Measurements from ENCODE around the gene LY6G5B. TPM values are rescaled to one million over a fixed set of nuclear protein-coding genes. Genes with fewer than 3 reads are reported as not detected.
A peak's percentile ranks its signal among the peaks of the same experiment; 100 is the strongest.

LY6G5B gene
- total RNA-seq, 1 experiment from 2014 or later = 5.3 TPM

- peak overlapping the region; percentile 15; the same call in 1 of the 2 replicates for H3K4me3 ChIP-seq (ENCODE audit: low read length)
- no peaks in the 10 kb centered on the region for H3F3A ChIP-seq (ENCODE audit: low read length, unreplicated experiment)
- H3K36me3 ChIP-seq (ENCODE audit: low read depth, low read length) = no peaks in the 10 kb centered on the region
- peak; percentile 98 for DNase-seq
- peak overlapping the region; percentile 73 for H3K4me2 ChIP-seq (ENCODE audit: low read length)
- no peaks in the 10 kb centered on the region for H4K20me1 ChIP-seq (ENCODE audit: low read length)
- peak overlapping the region; percentile 13; the same call in 1 of the 2 replicates for H2AFZ ChIP-seq (ENCODE audit: low read length)
- H3K27ac ChIP-seq (ENCODE audit: low read length) = peak overlapping the region; percentile 81
- ChIA-PET CTCF (interaction anchor here (0.6 kb wide), 1 partner anchor 48 kb away, joined by 3 read pairs; no protein-coding TSS in a partner anchor), POLR2A (ENCODE audit: unreplicated experiment) (no interaction called here)
- no peaks in the 10 kb centered on the region for H3K9me2 ChIP-seq (replicated peaks; ENCODE audit: low read length)
- BruUV-seq (replicated peaks) = no TSS peak
- no peaks in the 10 kb centered on the region for H3K27me3 ChIP-seq (ENCODE audit: low read length)
- peak overlapping the region; percentile 28; the same call in 1 of the 2 replicates for H3K9ac ChIP-seq (ENCODE audit: low read length)
- TF ChIP-seq EZH2phosphoT487 (IDR thresholded peaks at IDR 0.05; ENCODE audit: borderline replicate concordance, low read length) (no peak), CTCF (conservative IDR thresholded peaks at IDR 0.05; ENCODE audit: low read depth, low read length) (no peak), EZH2 (IDR thresholded peaks at IDR 0.05; ENCODE audit: low read length, unreplicated experiment) (no peak)
- H3K79me2 ChIP-seq (ENCODE audit: low read length) = no peaks in the 10 kb centered on the region
- intact Hi-C loops (cut with micrococcal nuclease) = loop anchor here (10.0 kb wide), 1 partner anchor 47 kb away; the partner anchor contains the start of gene SAPCD1
- peak; percentile 73 for ATAC-seq
- H3K9me3 ChIP-seq (ENCODE audit: low read length) = no peaks in the 10 kb centered on the region
- H3K4me1 ChIP-seq (ENCODE audit: insufficient read depth, low read length) = peaks cover 29% of the 10 kb centered on the region
These were observed 48.5 kb downstream of the LY6G5B start for GRCh38 chr6:31718265-31718664.

- Histone ChIP-seq H2AFZ (ENCODE audit: low read length) (no peak overlapping the region), H3K79me2 (ENCODE audit: low read length) (no peaks in the 10 kb centered on the region), H3K4me3 (ENCODE audit: low read length) (no peak overlapping the region), H3F3A (ENCODE audit: low read length, unreplicated experiment) (no peaks in the 10 kb centered on the region), H3K36me3 (ENCODE audit: low read depth, low read length) (no peaks in the 10 kb centered on the region), H3K4me2 (ENCODE audit: low read length) (peak overlapping the region; percentile 58), H3K27ac (ENCODE audit: low read length) (peak overlapping the region; percentile 51), H4K20me1 (ENCODE audit: low read length) (no peaks in the 10 kb centered on the region), H3K27me3 (ENCODE audit: low read length) (no peaks in the 10 kb centered on the region), H3K9ac (ENCODE audit: low read length) (no peak overlapping the region), H3K9me2 (replicated peaks; ENCODE audit: low read length) (no peaks in the 10 kb centered on the region), H3K9me3 (ENCODE audit: low read length) (no peaks in the 10 kb centered on the region), H3K4me1 (ENCODE audit: insufficient read depth, low read length) (peaks cover 29% of the 10 kb centered on the region)
- BruUV-seq (replicated peaks) = no TSS peak
- intact Hi-C loops (cut with micrococcal nuclease) = loop anchor here (10.0 kb wide), 1 partner anchor 46 kb away; the partner anchor contains the start of gene SAPCD1
- POLR2A ChIA-PET (ENCODE audit: unreplicated experiment) = no interaction called here
- ATAC-seq (no peak), DNase-seq (no peak)
- TF ChIP-seq EZH2phosphoT487 (IDR thresholded peaks at IDR 0.05; ENCODE audit: borderline replicate concordance, low read length) (no peak), CTCF (conservative IDR thresholded peaks at IDR 0.05; ENCODE audit: low read depth, low read length) (no peak), EZH2 (IDR thresholded peaks at IDR 0.05; ENCODE audit: low read length, unreplicated experiment) (no peak)
- CTCF ChIA-PET = interaction anchor here (0.6 kb wide), 1 partner anchor 47 kb away, joined by 3 read pairs; no protein-coding TSS in a partner anchor
These were observed 49.2 kb downstream of the LY6G5B start for GRCh38 chr6:31719001-31719400.

- H4K20me1 ChIP-seq (ENCODE audit: low read length) = no peaks in the 10 kb centered on the region
- peaks cover 29% of the 10 kb centered on the region for H3K4me1 ChIP-seq (ENCODE audit: insufficient read depth, low read length)
- POLR2A ChIA-PET (ENCODE audit: unreplicated experiment) = no interaction called here
- no peaks in the 10 kb centered on the region for H3K79me2 ChIP-seq (ENCODE audit: low read length)
- H3K4me3 ChIP-seq (ENCODE audit: low read length) = no peak overlapping the region
- no peak for TF ChIP-seq EZH2 (IDR thresholded peaks at IDR 0.05; ENCODE audit: low read length, unreplicated experiment)
- no peak for TF ChIP-seq EZH2phosphoT487 (IDR thresholded peaks at IDR 0.05; ENCODE audit: borderline replicate concordance, low read length)
- no peak for TF ChIP-seq CTCF (conservative IDR thresholded peaks at IDR 0.05; ENCODE audit: low read depth, low read length)
- no peak overlapping the region for H3K9ac ChIP-seq (ENCODE audit: low read length)
- no peaks in the 10 kb centered on the region for H3F3A ChIP-seq (ENCODE audit: low read length, unreplicated experiment)
- BruUV-seq (replicated peaks) = no TSS peak
- H2AFZ ChIP-seq (ENCODE audit: low read length) = no peak overlapping the region
- ATAC-seq (no peak), DNase-seq (peak; percentile 37)
- intact Hi-C loops (cut with micrococcal nuclease) = no loop called here
- H3K27ac ChIP-seq (ENCODE audit: low read length) = no peak overlapping the region
- CTCF ChIA-PET = no interaction called here
- no peak overlapping the region for H3K4me2 ChIP-seq (ENCODE audit: low read length)
- no peaks in the 10 kb centered on the region for H3K9me3 ChIP-seq (ENCODE audit: low read length)
- no peaks in the 10 kb centered on the region for H3K27me3 ChIP-seq (ENCODE audit: low read length)
- no peaks in the 10 kb centered on the region for H3K9me2 ChIP-seq (replicated peaks; ENCODE audit: low read length)
- no peaks in the 10 kb centered on the region for H3K36me3 ChIP-seq (ENCODE audit: low read depth, low read length)
These were observed 50.5 kb downstream of the LY6G5B start for GRCh38 chr6:31720196-31720770.

Data from PC-3 (cell line).